Motor neuron (in vitro differentiated cells): ENCODE results near the gene ZNF516. TPM values are rescaled to one million over a fixed set of nuclear protein-coding genes. Genes with fewer than 3 reads are reported as not detected.
A peak's percentile ranks its signal among the peaks of the same experiment; 100 is the strongest.
"Not testable (repeated sequence)": the region's sequence is repeated elsewhere in the genome, so short reads cannot be mapped to it uniquely, and the experiment has no call there.

Source experiments
- ATAC-seq, 8 experiments: fragments of 200-7000 bp; cut with Tn5 transposase; replicated peaks in 6 of 8; 2 replicates each; pipeline ENCODE4 v1.8.0; 2021; ENCODE audit warnings: mild to moderate bottlenecking in 8 of 8, moderate library complexity in 8 of 8
- H3K27ac ChIP-seq, 2 donors: fragments of 250-450 bp; sonication (Bioruptor Pico); 2 replicates each; pipeline ENCODE4 v1.9.0; 2021; ENCODE audit warnings: antibody characterized with exemption in 2 of 2, mild to moderate bottlenecking in 2 of 2, moderate library complexity in 1 of 2
- H3K4me1 ChIP-seq, 2 donors: fragments of 250-450 bp; sonication (Bioruptor Pico); replicated peaks in 1 of 2; 2 replicates each; pipeline ENCODE4 v1.6.1; 2021; ENCODE audit warnings: antibody characterized with exemption in 2 of 2, mild to moderate bottlenecking in 2 of 2, moderate library complexity in 1 of 2
- H3K4me3 ChIP-seq, 5 donors: fragments of 250-450 bp; sonication (Bioruptor Pico); 2 replicates each; pipeline ENCODE4 v1.9.0; 2021; ENCODE audit warnings: antibody characterized with exemption in 5 of 5, mild to moderate bottlenecking in 5 of 5, moderate library complexity in 4 of 5
- WGBS, 10 experiments: fragments of 450-650 bp; shearing (Covaris generic); methylation state at CpG; one replicate each; pipeline ENCODE4 v1.0.0; 2022; 5-methylcytosine and 5-hydroxymethylcytosine counted together
- in situ Hi-C, 9 experiments: fragments of 400-800 bp; cut with MboI; loops; one replicate each; pipeline ENCODE4 v1.15.0; 2021; ENCODE audit warnings: low sequenced_read_pairs in 9 of 9, low pct_unique_long_range_greater_than_20kb in 2 of 9; ENCODE audit not compliant: unreplicated experiment in 9 of 9
- total RNA-seq, 8 experiments: library from RNA; unstranded; fragments of 300-600 nt; gene quantifications; 2 replicates each; pipeline versions ENCODE4 v1.2.3 to v1.2.4, GENCODE V29; 2022

The ZNF516 gene
- total RNA-seq, 8 experiments from 2014 or later, result 13.0 to 64.2 (median 33.1) TPM

GRCh38 chr18:76484749-76485387 lies 10.2 kb downstream of the ZNF516 start:
- Histone ChIP-seq H3K27ac (no peak overlapping the region), H3K4me3 (no peak overlapping the region), H3K4me1 (peaks cover 34 to 58% of the 10 kb centered on the region in 2 donors)
- ATAC-seq, result no peak
- 60 to 100% (median 88%) methylated on average over 1 to 6 of the region's 6 CpGs for WGBS, 10 experiments
- in situ Hi-C loops, result loop anchor here in 1 of 9 experiments (25.0 kb wide), 1 partner anchor 202 kb away; no protein-coding TSS in a partner anchor

DNA sequence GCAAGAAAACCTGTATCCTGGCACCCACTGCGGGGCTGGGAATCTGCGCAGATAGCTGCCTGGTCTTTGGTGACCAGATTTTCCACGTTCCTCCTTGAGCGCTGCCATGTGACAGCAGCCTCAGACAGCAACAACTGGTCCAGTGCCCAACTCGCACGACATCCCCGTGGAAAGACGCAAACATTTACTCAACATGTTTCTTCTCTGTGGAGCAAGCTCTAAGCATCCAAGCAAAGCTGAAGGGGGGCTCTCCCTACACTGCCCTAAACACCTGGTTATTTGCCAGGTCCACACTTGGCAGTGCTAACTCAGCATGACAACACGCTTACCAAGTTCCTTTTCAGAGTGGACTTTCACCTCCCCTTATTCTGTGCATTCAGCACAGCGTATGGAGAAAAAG lies 11.3 kb downstream of the ZNF516 start:
- peaks cover 43 to 57% of the 10 kb centered on the region in 2 donors for H3K4me1 ChIP-seq
- no peak overlapping the region for H3K27ac ChIP-seq
- in situ Hi-C loops, result loop anchor here in 1 of 9 experiments (25.0 kb wide), 1 partner anchor 204 kb away; no protein-coding TSS in a partner anchor
- no peak overlapping the region for H3K4me3 ChIP-seq
- ATAC-seq, result peak in 1 of 8 experiments; percentile 9
- 75 to 100% (median 94%) methylated on average over 1 to 8 of the region's 10 CpGs; no CpG with 5 or more reads in 2 of the 10 experiments for WGBS, 10 experiments

DNA sequence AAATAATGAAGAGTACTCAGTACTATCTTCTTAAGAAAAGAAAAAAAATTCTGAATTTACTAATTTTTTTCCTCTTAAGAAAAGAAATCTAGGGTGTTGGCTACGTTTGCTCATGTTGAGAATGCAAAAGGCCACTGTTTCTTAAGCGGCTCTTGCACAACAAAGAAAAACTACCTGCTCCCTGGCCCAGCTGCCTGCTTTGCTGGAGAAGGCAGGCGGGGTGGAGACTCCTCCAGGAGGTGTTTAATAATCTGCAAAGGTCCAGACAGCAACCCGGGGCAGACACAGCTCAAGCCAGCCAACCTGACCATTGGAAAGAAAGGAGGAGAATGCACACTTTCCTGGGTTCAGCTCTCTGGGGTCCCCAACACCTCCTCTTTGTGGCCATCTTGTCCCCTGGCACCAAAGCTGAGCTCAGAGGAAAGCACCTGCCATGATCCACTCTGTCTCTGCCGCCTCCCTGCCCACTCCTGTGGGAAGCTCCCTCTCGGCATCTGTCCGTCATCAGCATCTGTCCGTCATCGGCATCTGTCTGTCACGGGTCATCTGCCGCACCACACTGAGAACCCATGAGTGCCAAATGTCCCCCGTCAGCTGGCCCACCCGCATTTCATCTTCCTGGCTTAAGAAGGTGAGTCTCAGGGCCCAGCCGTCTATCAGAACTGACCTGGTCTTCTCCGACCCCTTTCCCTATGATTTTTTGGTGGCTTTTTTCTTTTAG lies 11.9 kb downstream of the ZNF516 start:
- no peak for ATAC-seq
- whole genome bisulfite sequencing, 10 experiments, result 53 to 91% (median 83%) methylated on average over 1 to 9 of the region's 15 CpGs; no CpG with 5 or more reads in 2 of the 10 experiments
- H3K4me3 ChIP-seq, result no peak overlapping the region
- no peak overlapping the region for H3K27ac ChIP-seq
- in situ Hi-C loops, result loop anchor here in 1 of 9 experiments (25.0 kb wide), 1 partner anchor 204 kb away; no protein-coding TSS in a partner anchor
- H3K4me1 ChIP-seq, result peaks cover 43 to 53% of the 10 kb centered on the region in 2 donors

DNA sequence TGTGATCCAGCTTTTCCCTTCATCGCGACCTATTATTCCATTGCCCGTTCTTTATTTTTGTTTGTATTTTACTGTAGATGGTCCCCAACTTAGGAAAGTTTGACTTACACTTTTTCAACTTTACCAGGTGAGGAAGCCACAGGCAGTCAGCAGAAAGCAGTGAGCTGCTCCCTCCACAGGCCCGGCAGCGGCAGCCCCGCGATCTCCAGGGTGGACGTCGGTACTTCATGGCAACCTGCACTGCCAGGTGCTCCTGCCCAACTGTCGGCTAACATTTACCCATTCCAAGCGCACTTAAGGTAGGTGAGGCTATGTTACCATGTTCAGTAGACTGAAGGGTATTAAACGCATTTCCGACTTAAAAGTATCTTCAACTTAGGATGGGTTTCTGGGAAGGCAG lies 12.8 kb downstream of the ZNF516 start:
- WGBS, 10 experiments, result 85 to 100% (median 97%) methylated on average over 1 to 13 of the region's 13 CpGs; no CpG with 5 or more reads in 1 of the 10 experiments
- ATAC-seq, result no peak
- Histone ChIP-seq H3K4me1 (peaks cover 38 to 51% of the 10 kb centered on the region in 2 donors), H3K27ac (no peak overlapping the region), H3K4me3 (no peak overlapping the region)
- in situ Hi-C loops, result loop anchor here in 1 of 9 experiments (25.0 kb wide), 1 partner anchor 205 kb away; no protein-coding TSS in a partner anchor

- WGBS, 10 experiments, result 43 to 100% (median 80%) methylated on average over 1 to 2 of the region's 3 CpGs; no CpG with 5 or more reads in 3 of the 10 experiments
- no peak overlapping the region for H3K27ac ChIP-seq
- peak in 1 of 8 experiments; percentile 31 for ATAC-seq
- peaks cover 35 to 42% of the 10 kb centered on the region in 2 donors for H3K4me1 ChIP-seq
- in situ Hi-C loops, result loop anchor here in 1 of 9 experiments (25.0 kb wide), 1 partner anchor 206 kb away; no protein-coding TSS in a partner anchor
- no peak overlapping the region for H3K4me3 ChIP-seq
Observed at GRCh38 chr18:76480913-76481312, 14.1 kb downstream of the ZNF516 start.

DNA sequence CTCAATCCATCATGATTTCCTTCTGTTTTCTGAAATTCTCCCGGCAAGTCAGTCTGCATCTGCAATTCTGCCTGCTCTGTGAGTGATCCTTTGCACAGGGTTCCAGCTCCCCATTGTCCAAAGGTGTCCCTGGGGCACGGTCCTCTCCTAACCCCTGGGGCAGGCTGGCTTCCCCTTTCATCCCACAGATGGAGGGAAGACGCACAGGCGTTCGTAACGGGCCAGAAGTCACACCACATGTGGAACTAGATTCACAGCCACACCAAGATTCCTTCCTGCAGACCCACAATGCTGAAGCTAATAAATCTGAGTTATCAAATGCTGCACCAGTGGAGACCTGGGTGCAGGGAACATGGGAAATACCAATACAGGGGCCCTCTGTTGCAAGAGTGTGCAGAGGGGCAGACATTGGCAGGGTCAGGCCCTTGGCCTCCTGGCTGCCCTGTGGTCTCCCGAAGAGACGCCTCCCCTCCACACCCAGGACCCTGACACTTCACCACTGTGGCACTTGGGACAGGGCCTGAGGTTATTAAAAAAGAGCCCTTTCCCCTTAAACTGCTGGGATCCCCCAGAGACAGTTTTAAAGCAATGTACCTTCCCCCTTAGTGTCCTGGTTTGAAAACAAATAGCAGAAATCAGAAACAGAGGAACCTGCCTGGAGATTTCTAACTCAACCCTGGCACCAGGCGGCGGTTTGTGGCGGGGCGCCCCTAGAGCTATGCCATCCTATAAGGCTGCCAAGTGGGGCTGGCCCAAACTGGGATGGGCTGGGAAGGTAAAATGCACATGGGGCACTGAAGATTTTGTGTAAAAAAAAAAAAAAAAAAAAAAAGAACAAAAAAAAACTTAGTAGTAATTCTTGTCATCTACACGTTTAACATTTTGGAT lies 15.4 kb downstream of the ZNF516 start:
- H3K4me1 ChIP-seq, result peaks cover 28 to 30% of the 10 kb centered on the region in 2 donors
- no peak overlapping the region for H3K27ac ChIP-seq
- in situ Hi-C loops, result loop anchor here in 1 of 9 experiments (25.0 kb wide), 1 partner anchor 208 kb away; no protein-coding TSS in a partner anchor
- no peak overlapping the region for H3K4me3 ChIP-seq
- 20 to 95% (median 81%) methylated on average over 1 to 11 of the region's 13 CpGs; no CpG with 5 or more reads in 1 of the 10 experiments for WGBS, 10 experiments
- ATAC-seq, result peak in 1 of 8 experiments; percentile 24

DNA sequence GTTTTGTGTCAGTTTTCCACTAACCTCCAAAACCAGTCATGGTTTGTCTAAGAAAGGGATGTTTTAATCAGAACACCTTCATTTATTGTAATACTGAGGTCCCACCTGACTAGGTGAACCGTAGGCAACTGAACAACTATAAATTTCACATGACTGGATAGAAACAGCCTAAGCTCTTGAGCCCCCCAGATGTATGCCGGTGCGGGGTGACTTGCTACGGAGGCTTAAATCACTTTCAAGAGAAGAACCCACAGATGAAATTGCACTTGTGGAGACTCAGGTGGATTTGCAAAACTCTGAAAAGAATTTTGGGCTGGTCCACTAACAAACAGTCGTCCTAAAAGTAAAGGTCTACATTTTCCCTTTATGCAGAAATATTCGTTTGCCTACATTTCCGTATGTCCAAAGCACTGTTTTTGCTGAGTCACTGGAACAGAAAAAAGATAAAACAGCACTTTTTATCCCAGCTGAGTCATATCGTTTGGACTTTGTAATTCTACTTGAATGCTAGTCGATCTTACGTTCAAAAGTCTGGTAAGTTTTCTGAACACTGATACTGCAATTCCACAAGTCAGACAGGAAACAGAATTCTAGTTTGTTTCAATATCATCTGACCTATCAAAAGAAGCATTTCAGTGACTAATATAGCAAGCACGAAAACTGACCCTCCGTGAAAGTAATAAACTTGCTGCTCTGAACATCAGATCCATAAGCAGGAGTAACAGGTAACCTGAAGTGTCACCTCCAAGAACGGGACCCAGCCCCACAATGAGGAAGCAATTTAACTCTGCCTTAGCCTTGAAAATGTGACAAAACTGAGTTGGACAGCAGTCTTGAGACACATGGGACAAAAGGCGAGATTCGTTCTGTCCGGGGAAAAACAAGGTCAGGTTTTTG lies 18.1 kb downstream of the ZNF516 start:
- Histone ChIP-seq H3K4me3 (no peak overlapping the region), H3K27ac (no peak overlapping the region)
- 1 to 87% (median 71%) methylated on average over 3 to 16 of the region's 16 CpGs for WGBS, 10 experiments

DNA sequence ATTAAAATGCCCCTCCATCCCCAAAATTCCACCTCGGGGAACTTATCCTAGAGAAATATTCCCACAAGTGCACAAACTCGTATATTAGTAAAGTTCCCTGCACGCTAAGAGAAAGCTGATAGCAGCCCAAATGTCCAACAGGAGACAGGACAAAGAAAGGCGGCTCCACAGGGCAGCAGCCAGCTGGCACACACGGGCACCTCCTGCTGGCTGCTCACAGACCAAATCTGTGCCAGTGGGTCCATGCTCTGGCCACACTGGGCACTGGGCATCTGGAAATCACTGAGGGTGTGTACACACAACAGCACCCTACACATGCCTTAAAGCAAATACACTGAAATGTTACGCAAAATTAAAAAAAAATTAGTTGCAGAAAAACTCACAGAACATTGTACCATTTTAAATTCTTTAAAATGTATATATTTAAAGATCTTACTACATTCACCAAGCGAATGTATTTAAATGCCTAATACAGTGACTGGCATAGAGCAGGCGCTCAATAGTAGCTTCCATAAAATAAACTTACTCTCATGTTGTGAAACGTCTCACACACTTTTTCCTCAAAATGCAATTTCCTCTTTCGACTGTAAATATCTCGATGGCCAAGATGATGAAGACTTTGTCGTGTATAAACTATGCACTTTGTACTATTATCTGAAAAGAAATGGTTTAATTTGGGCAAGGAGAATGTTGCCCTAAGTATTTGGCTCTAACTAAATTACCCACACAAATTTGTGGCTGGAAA lies 19.4 kb downstream of the ZNF516 start:
- in situ Hi-C loops, result loop anchor here in 1 of 9 experiments (25.0 kb wide), 1 partner anchor 212 kb away; no protein-coding TSS in a partner anchor
- Histone ChIP-seq H3K27ac (no peak overlapping the region), H3K4me1 (peaks cover 25 to 28% of the 10 kb centered on the region in 2 donors), H3K4me3 (no peak overlapping the region)
- 50 to 100% (median 86%) methylated on average over 2 to 12 of the region's 12 CpGs for WGBS, 10 experiments
- peak in 1 of 8 experiments; percentile 7 for ATAC-seq

More for the DNA sequence above, 18.1 kb downstream of the ZNF516 start:
- peak in 3 of 8 experiments; percentile 49 to 87 (median 82) for ATAC-seq
- in situ Hi-C loops, result loop anchor here in 1 of 9 experiments (25.0 kb wide), 1 partner anchor 210 kb away; no protein-coding TSS in a partner anchor
- H3K4me1 ChIP-seq, result peaks cover 25 to 28% of the 10 kb centered on the region in 2 donors

DNA sequence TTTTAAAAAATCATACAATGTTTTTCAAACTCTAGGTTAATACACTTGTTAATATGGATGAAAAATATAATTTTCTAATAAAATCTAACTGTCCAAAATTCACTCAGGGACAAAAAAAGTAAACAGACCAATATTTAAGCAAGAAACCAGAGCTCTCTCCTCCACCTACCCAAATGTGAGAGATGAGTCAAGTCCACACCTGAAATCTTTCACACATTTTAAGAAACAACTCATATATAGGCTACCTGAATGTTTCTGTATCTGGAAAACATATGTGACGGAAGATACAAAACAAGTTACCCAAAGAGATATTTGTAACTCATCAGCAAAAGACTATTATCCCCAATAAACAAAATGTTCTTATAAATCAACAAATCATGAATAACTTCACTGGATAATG lies 20.2 kb downstream of the ZNF516 start:
- no peak for ATAC-seq
- Histone ChIP-seq H3K27ac (no peak overlapping the region), H3K4me3 (no peak overlapping the region), H3K4me1 (peaks cover 23% of the 10 kb centered on the region in 2 donors)
- WGBS, 10 experiments, result 88 to 100% (median 100%) methylated on average over 1 of the region's 1 CpG; no CpG with 5 or more reads in 2 of the 10 experiments
- in situ Hi-C loops, result loop anchor here in 1 of 9 experiments (25.0 kb wide), 1 partner anchor 212 kb away; no protein-coding TSS in a partner anchor

DNA sequence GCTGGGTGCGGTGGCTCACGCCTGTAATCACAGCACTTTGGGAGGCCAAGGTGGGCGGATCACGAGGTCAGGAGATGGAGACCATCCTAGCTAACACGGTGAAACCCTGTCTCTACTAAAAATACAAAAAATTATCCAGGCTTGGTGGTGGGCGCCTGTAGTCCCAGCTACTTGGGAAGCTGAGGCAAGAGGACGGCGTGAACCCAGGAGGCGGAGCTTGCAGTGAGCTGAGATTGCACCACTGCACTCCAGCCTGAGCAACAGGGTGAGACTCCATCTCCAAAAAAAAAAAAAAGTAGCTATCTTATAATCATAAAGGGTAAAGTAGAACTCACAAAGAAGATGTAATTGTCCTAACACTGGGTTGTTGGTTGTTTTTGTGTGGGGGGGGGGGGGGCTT lies 21.5 kb downstream of the ZNF516 start:
- not testable (repeated sequence) for H3K27ac ChIP-seq, ATAC-seq
- 76 to 100% (median 94%) methylated on average over 1 to 8 of the region's 9 CpGs for WGBS, 10 experiments

DNA sequence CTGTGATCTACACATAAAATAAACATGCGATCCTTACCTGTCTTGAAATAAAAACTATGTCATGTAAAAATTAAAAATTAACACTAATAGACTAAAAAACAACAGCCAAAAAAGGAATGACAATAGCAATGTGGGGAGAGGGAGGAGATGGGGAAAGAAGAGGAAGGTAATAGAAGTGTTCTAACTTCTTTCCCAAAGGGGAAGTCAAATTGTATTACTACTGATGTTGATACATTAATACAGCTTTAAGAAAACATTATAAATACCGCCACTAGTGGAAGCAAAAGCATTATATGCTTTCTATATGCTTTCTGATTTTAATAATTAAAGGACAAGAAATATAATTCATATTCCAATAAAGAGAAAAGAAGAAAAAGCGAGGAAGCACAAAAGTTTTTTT lies 22.2 kb downstream of the ZNF516 start:
- H3K27ac ChIP-seq, result no peak overlapping the region
- 96 to 100% (median 100%) methylated on average over 1 to 3 of the region's 3 CpGs for WGBS, 10 experiments
- H3K4me1 ChIP-seq, result peaks cover 7 to 12% of the 10 kb centered on the region in 2 donors
- in situ Hi-C loops, result no loop called here
- ATAC-seq, result no peak
- H3K4me3 ChIP-seq, result no peak overlapping the region

More for the DNA sequence above, 21.5 kb downstream of the ZNF516 start:
- H3K4me3 ChIP-seq, in situ Hi-C loops: not testable (repeated sequence)
- H3K4me1 ChIP-seq, result peaks cover 11 to 12% of the 10 kb centered on the region in 2 donors
